ENCODE data around the gene LIPG. TPM values are rescaled to one million over a fixed set of nuclear protein-coding genes. Genes with fewer than 3 reads are reported as not detected.

The LIPG gene
- total RNA-seq, 2 donors from 2014 or later = 0.36 to 28.5 TPM

DNA sequence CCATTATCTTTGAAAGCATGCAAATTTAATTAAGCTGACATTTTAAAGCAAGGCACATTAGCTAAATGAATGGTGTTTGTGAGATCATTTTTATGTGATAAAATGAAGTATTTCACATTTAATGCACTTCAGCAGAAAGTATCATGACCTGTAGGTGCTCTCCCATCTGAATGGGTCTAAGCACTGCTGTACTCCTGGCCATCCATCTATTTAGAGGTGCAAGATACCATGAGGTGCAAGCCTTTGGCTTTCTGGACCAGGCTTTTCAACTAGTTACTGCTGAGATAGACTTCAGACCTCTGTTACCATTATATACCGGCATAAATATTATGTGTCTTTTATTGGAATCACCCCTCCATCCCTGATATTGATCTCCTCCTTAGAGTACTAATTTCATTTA, 15.6 kb upstream of the LIPG start:
- intact Hi-C loops (cut with DNase I) = no loop called here
- WGBS = 85% methylated on average over 1 of the region's 1 CpG
- Histone ChIP-seq H3K36me3 (no peaks in the 10 kb centered on the region), H3K27ac (no peak overlapping the region), H3K27me3 (replicated peaks; ENCODE audit: insufficient read depth) (no peaks in the 10 kb centered on the region), H3K4me1 (replicated peaks) (no peaks in the 10 kb centered on the region), H3K4me3 (no peak overlapping the region), H3K9me3 (no peaks in the 10 kb centered on the region)
- TF ChIP-seq, protein P1, sequence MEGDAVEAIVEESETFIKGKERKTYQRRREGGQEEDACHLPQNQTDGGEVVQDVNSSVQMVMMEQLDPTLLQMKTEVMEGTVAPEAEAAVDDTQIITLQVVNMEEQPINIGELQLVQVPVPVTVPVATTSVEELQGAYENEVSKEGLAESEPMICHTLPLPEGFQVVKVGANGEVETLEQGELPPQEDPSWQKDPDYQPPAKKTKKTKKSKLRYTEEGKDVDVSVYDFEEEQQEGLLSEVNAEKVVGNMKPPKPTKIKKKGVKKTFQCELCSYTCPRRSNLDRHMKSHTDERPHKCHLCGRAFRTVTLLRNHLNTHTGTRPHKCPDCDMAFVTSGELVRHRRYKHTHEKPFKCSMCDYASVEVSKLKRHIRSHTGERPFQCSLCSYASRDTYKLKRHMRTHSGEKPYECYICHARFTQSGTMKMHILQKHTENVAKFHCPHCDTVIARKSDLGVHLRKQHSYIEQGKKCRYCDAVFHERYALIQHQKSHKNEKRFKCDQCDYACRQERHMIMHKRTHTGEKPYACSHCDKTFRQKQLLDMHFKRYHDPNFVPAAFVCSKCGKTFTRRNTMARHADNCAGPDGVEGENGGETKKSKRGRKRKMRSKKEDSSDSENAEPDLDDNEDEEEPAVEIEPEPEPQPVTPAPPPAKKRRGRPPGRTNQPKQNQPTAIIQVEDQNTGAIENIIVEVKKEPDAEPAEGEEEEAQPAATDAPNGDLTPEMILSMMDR (IDR thresholded peaks at IDR 0.05) = no peak
- TF ChIP-seq POLR2AphosphoS5 (IDR thresholded peaks at IDR 0.05) (no peak), POLR2A (IDR thresholded peaks at IDR 0.05) (no peak)
- no peak for DNase-seq (ENCODE audit: low spot score)

DNA sequence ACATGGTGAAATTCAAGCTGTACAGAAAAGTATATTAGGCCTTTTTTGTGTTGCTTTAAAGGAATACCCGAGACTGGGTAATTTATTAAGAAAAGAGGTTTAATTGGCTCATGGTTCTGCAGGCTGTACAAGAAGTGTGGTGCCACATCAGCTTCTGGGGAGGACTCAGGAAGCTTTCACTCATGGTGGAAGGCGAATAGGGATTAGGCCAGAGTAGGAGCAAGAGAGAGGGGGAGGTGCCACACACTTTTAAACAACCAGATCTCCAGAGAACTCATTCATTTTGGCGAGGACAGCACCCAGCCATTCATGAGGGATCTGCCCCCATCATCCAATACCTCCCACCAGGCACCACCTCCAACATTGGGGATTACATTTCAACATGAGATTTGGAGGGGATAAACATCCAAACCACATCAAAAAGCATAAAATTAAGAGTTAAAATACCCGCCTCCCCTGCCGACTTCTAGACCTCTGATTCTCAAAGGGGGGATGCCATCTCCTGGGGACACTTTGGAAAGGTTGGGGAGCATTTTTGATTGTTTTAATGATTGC, 15.1 kb upstream of the LIPG start:
- Histone ChIP-seq H3K27ac (no peak overlapping the region), H3K9me3 (no peaks in the 10 kb centered on the region), H3K4me1 (replicated peaks) (no peaks in the 10 kb centered on the region), H3K36me3 (no peaks in the 10 kb centered on the region), H3K4me3 (no peak overlapping the region), H3K27me3 (replicated peaks; ENCODE audit: insufficient read depth) (no peaks in the 10 kb centered on the region)
- DNase-seq (ENCODE audit: low spot score) = no peak
- TF ChIP-seq, protein P1 (IDR thresholded peaks at IDR 0.05) = no peak
- no peak for TF ChIP-seq POLR2A (IDR thresholded peaks at IDR 0.05)
- TF ChIP-seq POLR2AphosphoS5 (IDR thresholded peaks at IDR 0.05) = no peak
- intact Hi-C loops (cut with DNase I) = no loop called here
- WGBS = 85% methylated on average over 5 of the region's 5 CpGs

DNA sequence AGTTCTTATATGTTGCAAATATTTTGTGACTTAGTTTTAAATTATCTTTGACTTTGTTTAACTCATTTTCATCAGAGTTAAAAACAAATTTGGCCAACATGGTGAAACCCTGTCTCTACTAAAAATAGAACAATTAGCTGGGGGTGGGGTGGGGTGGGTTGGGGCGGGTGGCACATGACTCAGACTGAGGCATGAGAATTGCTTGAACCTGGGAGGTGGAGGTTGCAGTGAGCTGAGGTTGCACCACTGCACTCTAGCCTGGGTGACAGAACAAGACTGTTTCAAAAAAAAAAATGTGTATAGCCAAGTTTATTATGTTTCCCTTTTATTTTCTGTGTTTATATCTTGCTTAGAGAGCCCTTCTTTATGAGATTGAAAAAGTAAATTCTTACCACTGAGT, 14.2 kb upstream of the LIPG start:
- WGBS = 34% methylated on average over 1 of the region's 1 CpG
- no peaks in the 10 kb centered on the region for H3K4me1 ChIP-seq (replicated peaks)
- H3K36me3 ChIP-seq = no peaks in the 10 kb centered on the region
- DNase-seq (ENCODE audit: low spot score) = no peak
- intact Hi-C loops (cut with DNase I) = no loop called here
- H3K27me3 ChIP-seq (replicated peaks; ENCODE audit: insufficient read depth) = no peaks in the 10 kb centered on the region
- TF ChIP-seq, protein P1 (IDR thresholded peaks at IDR 0.05) = no peak
- TF ChIP-seq POLR2A (IDR thresholded peaks at IDR 0.05) = no peak
- TF ChIP-seq POLR2AphosphoS5 (IDR thresholded peaks at IDR 0.05) = no peak
- no peaks in the 10 kb centered on the region for H3K9me3 ChIP-seq
- H3K27ac ChIP-seq = no peak overlapping the region
- H3K4me3 ChIP-seq = no peak overlapping the region

DNA sequence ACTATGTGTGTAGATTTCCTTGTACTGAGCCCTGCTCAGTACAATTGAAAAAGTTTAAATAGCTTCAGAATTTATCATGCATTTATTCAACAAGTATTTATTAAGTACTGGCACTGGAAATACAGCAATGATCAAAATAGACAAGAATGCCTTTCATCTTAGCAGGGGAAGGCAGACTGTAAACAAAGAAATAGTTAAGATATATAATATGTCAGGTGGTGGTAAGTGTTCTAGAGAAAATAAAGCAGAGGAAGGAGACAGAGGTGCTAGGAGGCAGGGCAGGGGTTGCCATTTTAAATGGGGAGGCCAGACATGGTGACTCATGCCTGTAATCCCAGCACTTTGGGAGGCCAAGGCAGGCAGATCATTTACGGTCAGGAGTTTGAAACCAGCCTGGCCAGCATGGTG, 13.6 kb upstream of the LIPG start:
- no peaks in the 10 kb centered on the region for H3K9me3 ChIP-seq
- H3K36me3 ChIP-seq = no peaks in the 10 kb centered on the region
- TF ChIP-seq POLR2A (IDR thresholded peaks at IDR 0.05) (no peak), POLR2AphosphoS5 (IDR thresholded peaks at IDR 0.05) (no peak)
- TF ChIP-seq, protein P1 (IDR thresholded peaks at IDR 0.05) = no peak
- H3K4me1 ChIP-seq (replicated peaks) = no peaks in the 10 kb centered on the region
- H3K27ac ChIP-seq = no peak overlapping the region
- intact Hi-C loops (cut with DNase I) = no loop called here
- WGBS = 71% methylated on average over 1 of the region's 1 CpG
- no peak for DNase-seq (ENCODE audit: low spot score)
- no peaks in the 10 kb centered on the region for H3K27me3 ChIP-seq (replicated peaks; ENCODE audit: insufficient read depth)
- no peak overlapping the region for H3K4me3 ChIP-seq

DNA sequence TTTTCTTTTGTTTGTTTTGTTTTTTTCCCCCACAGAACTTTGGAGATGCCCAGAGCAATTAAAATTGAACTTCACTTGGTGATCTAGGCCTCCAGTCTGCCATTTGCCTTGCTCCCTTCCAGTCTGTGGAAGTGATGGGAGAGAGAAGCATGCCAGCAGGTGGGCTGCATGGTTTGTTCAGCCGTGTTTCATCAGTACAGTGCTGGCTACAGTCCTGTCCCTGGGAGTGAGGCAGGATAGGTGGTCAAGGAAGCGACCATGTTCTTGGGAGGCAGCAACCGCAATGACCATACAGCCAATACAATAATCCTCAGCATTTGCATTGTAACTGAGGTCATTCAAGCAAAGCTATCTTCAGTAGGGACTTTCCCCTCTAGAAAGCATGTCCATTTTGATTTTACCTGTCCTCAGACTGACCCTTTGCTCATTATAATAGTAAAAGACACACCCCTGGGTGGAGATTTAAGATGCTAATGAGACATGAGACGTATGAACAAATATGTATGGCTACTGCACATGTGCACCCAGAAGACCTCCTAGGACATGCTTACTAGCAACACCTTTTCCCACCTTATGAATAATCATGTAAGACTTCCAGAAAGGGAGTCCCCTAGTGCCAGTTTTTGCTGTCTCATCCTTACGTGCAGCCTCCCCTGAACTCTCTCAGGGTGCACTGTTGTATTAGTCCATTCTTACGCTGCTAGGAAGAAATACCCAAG, 11.1 kb upstream of the LIPG start:
- no peaks in the 10 kb centered on the region for H3K36me3 ChIP-seq
- intact Hi-C loops (cut with DNase I) = no loop called here
- H3K4me3 ChIP-seq = no peak overlapping the region
- no peaks in the 10 kb centered on the region for H3K9me3 ChIP-seq
- no peaks in the 10 kb centered on the region for H3K4me1 ChIP-seq (replicated peaks)
- no peak overlapping the region for H3K27ac ChIP-seq
- DNase-seq (ENCODE audit: low spot score) = no peak
- 90% methylated on average over 6 of the region's 6 CpGs for WGBS
- H3K27me3 ChIP-seq (replicated peaks; ENCODE audit: insufficient read depth) = no peaks in the 10 kb centered on the region
- TF ChIP-seq, protein P1 (IDR thresholded peaks at IDR 0.05) = no peak
- TF ChIP-seq POLR2AphosphoS5 (IDR thresholded peaks at IDR 0.05) = no peak
- no peak for TF ChIP-seq POLR2A (IDR thresholded peaks at IDR 0.05)

Data from prostate gland (tissue), 2 donors.